HCT116 (cell line): Measurements from ENCODE around the gene CHST8. TPM values are rescaled to one million over a fixed set of nuclear protein-coding genes. Genes with fewer than 3 reads are reported as not detected.

Source experiments
- ATAC-seq: fragments of 200-7000 bp; cut with Tn5 transposase; 2 replicates; pipeline ENCODE4 v1.9.1; 2020; ENCODE audit warnings: mild to moderate bottlenecking, moderate library complexity
- BruUV-seq: library from RNA; stranded (reverse); fragments of 400-500 nt; replicated peaks from 2 replicates; lab custom pipeline; 2021; lab: Mats Ljungman, UMichigan
- CTCF ChIA-PET: fragments of 300-600 bp; sonication (Branson Sonifier 250); formaldehyde crosslinking; loops from one replicate; lab custom pipeline; 2021; ENCODE audit warnings: antibody characterized with exemption; lab: Charles Lee
- POLR2A ChIA-PET: fragments of 300-600, 350-600 bp; sonication (Branson Sonifier 250); formaldehyde crosslinking; loops from one replicate; lab custom pipeline; 2021; ENCODE audit warnings: antibody characterized with exemption; lab: Charles Lee
- RAD21 ChIA-PET, 2 experiments: fragments of 300-600 bp; sonication (Branson Sonifier 250); formaldehyde crosslinking; loops; one replicate each; lab custom pipeline; 2023; ENCODE audit warnings: low total read pairs in 2 of 2; ENCODE audit not compliant: uncharacterized antibody in 2 of 2, unreplicated experiment in 2 of 2, low non-redundant PET in 1 of 2; lab: Charles Lee
- DNase-seq: peaks from one replicate; pipeline ENCODE4 v3.0.0-alpha.2; 2010; ENCODE audit warnings: low read depth, low spot score
- H2AFZ ChIP-seq: fragments of 200-600 bp; shearing (Covaris generic), sonication (generic); 2 replicates; pipeline ENCODE4 v1.6.1; 2017; ENCODE audit warnings: low read depth, mixed run types, mixed read lengths, antibody characterized with exemption, low read length; ENCODE audit not compliant: poor library complexity, severe bottlenecking
- H3K27ac ChIP-seq: 2 replicates; pipeline ENCODE4 v1.5.1; 2012; ENCODE audit warnings: low read depth, low read length
- H3K27me3 ChIP-seq: fragments of 200-600 bp; sonication (generic); 2 replicates; pipeline ENCODE4 v1.6.1; 2016; ENCODE audit warnings: mixed run types, low read length, mixed read lengths; ENCODE audit not compliant: insufficient read depth
- H3K36me3 ChIP-seq, 2 experiments: fragments of 200-500 bp in 1 of 2; fragments of 200-600 bp in 1 of 2; sonication (Bioruptor generic) in 1 of 2; sonication (generic) in 1 of 2; 2 replicates each; pipeline versions ENCODE4 v1.5.1 to v1.6.1; 2014 to 2016; ENCODE audit warnings: low read length in 2 of 2, inconsistent platforms in 1 of 2, mixed read lengths in 1 of 2, mixed run types in 1 of 2; ENCODE audit not compliant: insufficient read depth in 2 of 2, control insufficient read depth in 1 of 2
- H3K4me1 ChIP-seq, 2 experiments: fragments of 200-600 bp in 1 of 2; sonication (generic) in 1 of 2; 2 replicates each; pipeline versions ENCODE4 v1.5.1 to v1.6.1; 2012 to 2017; ENCODE audit warnings: low read length in 2 of 2, inconsistent platforms in 1 of 2, mild to moderate bottlenecking in 1 of 2, mixed read lengths in 1 of 2, mixed run types in 1 of 2, moderate library complexity in 1 of 2; ENCODE audit not compliant: insufficient read depth in 2 of 2, control insufficient read depth in 1 of 2
- H3K4me2 ChIP-seq: fragments of 200-600 bp; sonication (generic); 2 replicates; pipeline ENCODE4 v1.6.1; 2017; ENCODE audit warnings: mixed run types, low read length, mixed read lengths
- H3K4me3 ChIP-seq, 2 experiments: fragments of 200-600 bp in 1 of 2; sonication (generic) in 1 of 2; replicated peaks in 1 of 2; 2 replicates each; pipeline ENCODE4 v1.5.1; 2011 to 2016; ENCODE audit warnings: low read length in 2 of 2, control low read depth in 1 of 2, low read depth in 1 of 2, mild to moderate bottlenecking in 1 of 2, mixed read lengths in 1 of 2, mixed run types in 1 of 2
- H3K79me2 ChIP-seq: fragments of 200-600 bp; sonication (generic); 2 replicates; pipeline ENCODE4 v1.6.1; 2017; ENCODE audit warnings: mild to moderate bottlenecking, mixed run types, low read length, moderate library complexity, mixed read lengths; ENCODE audit not compliant: insufficient read depth
- H3K9ac ChIP-seq: fragments of 200-600 bp; sonication (generic); 2 replicates; pipeline ENCODE4 v1.6.1; 2016; ENCODE audit warnings: low read length, mixed read lengths
- H3K9me2 ChIP-seq: fragments of 200-600 bp; sonication (generic), shearing (Covaris generic); 2 replicates; pipeline ENCODE4 v1.6.1; 2017; ENCODE audit warnings: mixed run types, mild to moderate bottlenecking, moderate library complexity; ENCODE audit not compliant: insufficient read depth
- H3K9me3 ChIP-seq, 2 experiments: fragments of 200-500 bp in 1 of 2; fragments of 200-600 bp in 1 of 2; sonication (Bioruptor generic) in 1 of 2; sonication (generic) in 1 of 2; 2 replicates each; pipeline ENCODE4 v1.6.1; 2014 to 2017; ENCODE audit warnings: low read length in 2 of 2, mixed read lengths in 2 of 2, inconsistent platforms in 1 of 2, low read depth in 1 of 2, mild to moderate bottlenecking in 1 of 2, mixed run types in 1 of 2, moderate library complexity in 1 of 2; ENCODE audit not compliant: control insufficient read depth in 1 of 2, insufficient read depth in 1 of 2
- H4K20me1 ChIP-seq: fragments of 200-600 bp; sonication (generic), shearing (Covaris generic); 2 replicates; pipeline ENCODE4 v1.6.1; 2017; ENCODE audit warnings: mixed run types, mild to moderate bottlenecking, moderate library complexity; ENCODE audit not compliant: insufficient read depth
- CEBPB ChIP-seq: IDR thresholded peaks from 2 replicates; pipeline ENCODE4 v1.6.1; 2012; ENCODE audit warnings: low read depth
- EGR1 ChIP-seq: IDR thresholded peaks from 2 replicates; pipeline ENCODE4 v1.6.1; 2012; ENCODE audit warnings: low read depth
- EZH2 ChIP-seq: fragments of 200-600 bp; sonication (generic); IDR thresholded peaks from 2 replicates; pipeline ENCODE4 v1.6.1; 2017; ENCODE audit warnings: antibody characterized with exemption, mixed run types
- EZH2phosphoT487 ChIP-seq: fragments of 200-600 bp; IDR thresholded peaks from 2 replicates; pipeline ENCODE4 v1.6.1; 2018; ENCODE audit warnings: antibody characterized with exemption, borderline replicate concordance
- FOSL1 ChIP-seq: IDR thresholded peaks from 2 replicates; pipeline ENCODE4 v1.6.1; 2012; ENCODE audit warnings: low read depth
- POLR2A ChIP-seq: IDR thresholded peaks from 2 replicates; pipeline ENCODE4 v1.7.0; 2011; ENCODE audit warnings: borderline replicate concordance; ENCODE audit not compliant: insufficient read depth, insufficient read length; ENCODE audit errors: extremely low read depth
- POLR2AphosphoS5 ChIP-seq: IDR thresholded peaks from 2 replicates; pipeline ENCODE4 v1.6.1; 2011; ENCODE audit warnings: mild to moderate bottlenecking, low read depth, low read length, moderate library complexity
- RAD21 ChIP-seq: IDR thresholded peaks from 2 replicates; pipeline ENCODE4 v1.6.1; 2012; ENCODE audit warnings: low read depth, mild to moderate bottlenecking
- SIN3A ChIP-seq: IDR thresholded peaks from 2 replicates; pipeline ENCODE4 v1.6.1; 2012; ENCODE audit warnings: low read depth
- SP1 ChIP-seq: IDR thresholded peaks from 2 replicates; pipeline ENCODE4 v1.6.1; 2012; ENCODE audit warnings: low read depth
- SRF ChIP-seq: IDR thresholded peaks from 2 replicates; pipeline ENCODE4 v1.6.1; 2012; ENCODE audit warnings: low read depth
- TCF7L2 ChIP-seq: IDR thresholded peaks from 2 replicates; pipeline ENCODE4 v1.7.0; 2011; ENCODE audit warnings: borderline replicate concordance, inconsistent platforms; ENCODE audit not compliant: insufficient read depth, insufficient read length; ENCODE audit errors: extremely low read depth
- YY1 ChIP-seq: IDR thresholded peaks from 2 replicates; pipeline ENCODE4 v1.6.1; 2011; ENCODE audit warnings: low read length, low read depth, moderate library complexity, mild to moderate bottlenecking; ENCODE audit not compliant: insufficient replicate concordance; ENCODE audit errors: extremely low read depth
- ZFX ChIP-seq: fragments of 450-650 bp; IDR thresholded peaks from 2 replicates; pipeline ENCODE4 v1.6.1; 2017
- ZNF274 ChIP-seq: fragments of 200-500 bp; sonication (Bioruptor generic); IDR thresholded peaks from 2 replicates; pipeline ENCODE4 v1.6.1; 2014; ENCODE audit warnings: mild to moderate bottlenecking, low read depth, low read length, inconsistent platforms
- intact Hi-C: fragments of 100-400 bp; cut with micrococcal nuclease; formaldehyde crosslinking; loops from 2 replicates; pipeline ENCODE4 v1.10.0; 2022
- total RNA-seq: library from RNA; stranded (reverse); gene quantifications from one replicate; pipeline ENCODE4 v1.2.1, GENCODE V29; 2021; ENCODE audit not compliant: unreplicated experiment
- TF ChIP-seq, protein P1 (sequence below): IDR thresholded peaks from 2 replicates; pipeline ENCODE4 v1.6.1; 2012
- TF ChIP-seq, protein P2 (sequence below): IDR thresholded peaks from 2 replicates; pipeline ENCODE4 v1.6.1; 2012
- TF ChIP-seq, protein P3 (sequence below): IDR thresholded peaks from 2 replicates; pipeline ENCODE4 v1.6.1; 2012; ENCODE audit warnings: low read depth
- TF ChIP-seq, protein P4 (sequence below): IDR thresholded peaks from 2 replicates; pipeline ENCODE4 v1.6.1; 2011; ENCODE audit warnings: mild to moderate bottlenecking, low read length, moderate library complexity; ENCODE audit not compliant: insufficient replicate concordance; ENCODE audit errors: extremely low read depth

CHST8 gene
- total RNA-seq, 1 experiment from 2014 or later, result not detected

DNA sequence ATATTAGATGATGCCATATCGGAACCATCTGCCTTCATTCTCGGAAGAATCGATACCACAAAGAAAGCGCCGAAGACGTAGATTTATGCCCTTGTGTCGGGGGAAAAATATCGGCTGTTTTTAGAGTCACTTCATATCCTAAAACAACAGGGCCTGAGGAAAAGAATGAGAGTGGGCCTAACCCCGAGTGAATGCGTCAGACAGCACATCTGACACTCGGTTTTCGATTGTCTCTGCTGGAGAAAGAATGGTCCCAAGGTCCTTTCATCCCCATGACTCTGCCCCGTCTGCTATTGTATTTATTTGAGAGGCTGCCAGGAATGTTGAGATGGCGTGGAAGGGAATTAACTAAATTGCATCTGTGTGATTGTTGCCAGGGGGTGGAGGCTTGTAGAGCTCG, 46.1 kb downstream of the CHST8 start:
- Histone ChIP-seq H3K27me3 (peaks cover 38% of the 10 kb centered on the region), H3K9ac (no peak overlapping the region), H3K4me1 (no peaks in the 10 kb centered on the region), H3K4me2 (no peak overlapping the region), H3K36me3 (no peaks in the 10 kb centered on the region), H3K9me2 (no peaks in the 10 kb centered on the region), H4K20me1 (no peaks in the 10 kb centered on the region), H3K79me2 (no peaks in the 10 kb centered on the region), H3K9me3 (no peaks in the 10 kb centered on the region), H3K27ac (no peak overlapping the region), H2AFZ (no peak overlapping the region), H3K4me3 (no peak overlapping the region)
- RAD21 ChIA-PET, result no interaction called here
- intact Hi-C loops, result no loop called here
- TF ChIP-seq SP1 (no peak), FOSL1 (no peak), YY1 (no peak), EGR1 (no peak), SRF (no peak), POLR2A (no peak), RAD21 (no peak), ZNF274 (no peak), EZH2phosphoT487 (no peak), CEBPB (no peak), EZH2 (no peak), TCF7L2 (no peak), SIN3A (no peak), POLR2AphosphoS5 (no peak), ZFX (no peak)
- TF ChIP-seq, protein P1, sequence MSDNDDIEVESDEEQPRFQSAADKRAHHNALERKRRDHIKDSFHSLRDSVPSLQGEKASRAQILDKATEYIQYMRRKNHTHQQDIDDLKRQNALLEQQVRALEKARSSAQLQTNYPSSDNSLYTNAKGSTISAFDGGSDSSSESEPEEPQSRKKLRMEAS, result no peak
- TF ChIP-seq, protein P2, sequence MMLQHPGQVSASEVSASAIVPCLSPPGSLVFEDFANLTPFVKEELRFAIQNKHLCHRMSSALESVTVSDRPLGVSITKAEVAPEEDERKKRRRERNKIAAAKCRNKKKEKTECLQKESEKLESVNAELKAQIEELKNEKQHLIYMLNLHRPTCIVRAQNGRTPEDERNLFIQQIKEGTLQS, result no peak
- TF ChIP-seq, protein P3, sequence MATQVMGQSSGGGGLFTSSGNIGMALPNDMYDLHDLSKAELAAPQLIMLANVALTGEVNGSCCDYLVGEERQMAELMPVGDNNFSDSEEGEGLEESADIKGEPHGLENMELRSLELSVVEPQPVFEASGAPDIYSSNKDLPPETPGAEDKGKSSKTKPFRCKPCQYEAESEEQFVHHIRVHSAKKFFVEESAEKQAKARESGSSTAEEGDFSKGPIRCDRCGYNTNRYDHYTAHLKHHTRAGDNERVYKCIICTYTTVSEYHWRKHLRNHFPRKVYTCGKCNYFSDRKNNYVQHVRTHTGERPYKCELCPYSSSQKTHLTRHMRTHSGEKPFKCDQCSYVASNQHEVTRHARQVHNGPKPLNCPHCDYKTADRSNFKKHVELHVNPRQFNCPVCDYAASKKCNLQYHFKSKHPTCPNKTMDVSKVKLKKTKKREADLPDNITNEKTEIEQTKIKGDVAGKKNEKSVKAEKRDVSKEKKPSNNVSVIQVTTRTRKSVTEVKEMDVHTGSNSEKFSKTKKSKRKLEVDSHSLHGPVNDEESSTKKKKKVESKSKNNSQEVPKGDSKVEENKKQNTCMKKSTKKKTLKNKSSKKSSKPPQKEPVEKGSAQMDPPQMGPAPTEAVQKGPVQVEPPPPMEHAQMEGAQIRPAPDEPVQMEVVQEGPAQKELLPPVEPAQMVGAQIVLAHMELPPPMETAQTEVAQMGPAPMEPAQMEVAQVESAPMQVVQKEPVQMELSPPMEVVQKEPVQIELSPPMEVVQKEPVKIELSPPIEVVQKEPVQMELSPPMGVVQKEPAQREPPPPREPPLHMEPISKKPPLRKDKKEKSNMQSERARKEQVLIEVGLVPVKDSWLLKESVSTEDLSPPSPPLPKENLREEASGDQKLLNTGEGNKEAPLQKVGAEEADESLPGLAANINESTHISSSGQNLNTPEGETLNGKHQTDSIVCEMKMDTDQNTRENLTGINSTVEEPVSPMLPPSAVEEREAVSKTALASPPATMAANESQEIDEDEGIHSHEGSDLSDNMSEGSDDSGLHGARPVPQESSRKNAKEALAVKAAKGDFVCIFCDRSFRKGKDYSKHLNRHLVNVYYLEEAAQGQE, result no peak
- TF ChIP-seq, protein P4, sequence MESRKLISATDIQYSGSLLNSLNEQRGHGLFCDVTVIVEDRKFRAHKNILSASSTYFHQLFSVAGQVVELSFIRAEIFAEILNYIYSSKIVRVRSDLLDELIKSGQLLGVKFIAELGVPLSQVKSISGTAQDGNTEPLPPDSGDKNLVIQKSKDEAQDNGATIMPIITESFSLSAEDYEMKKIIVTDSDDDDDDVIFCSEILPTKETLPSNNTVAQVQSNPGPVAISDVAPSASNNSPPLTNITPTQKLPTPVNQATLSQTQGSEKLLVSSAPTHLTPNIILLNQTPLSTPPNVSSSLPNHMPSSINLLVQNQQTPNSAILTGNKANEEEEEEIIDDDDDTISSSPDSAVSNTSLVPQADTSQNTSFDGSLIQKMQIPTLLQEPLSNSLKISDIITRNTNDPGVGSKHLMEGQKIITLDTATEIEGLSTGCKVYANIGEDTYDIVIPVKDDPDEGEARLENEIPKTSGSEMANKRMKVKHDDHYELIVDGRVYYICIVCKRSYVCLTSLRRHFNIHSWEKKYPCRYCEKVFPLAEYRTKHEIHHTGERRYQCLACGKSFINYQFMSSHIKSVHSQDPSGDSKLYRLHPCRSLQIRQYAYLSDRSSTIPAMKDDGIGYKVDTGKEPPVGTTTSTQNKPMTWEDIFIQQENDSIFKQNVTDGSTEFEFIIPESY, result no peak
- no peak for ATAC-seq
- BruUV-seq, result no TSS peak
- CTCF ChIA-PET, result no interaction called here
- DNase-seq, result no peak
- POLR2A ChIA-PET, result no interaction called here
